HepG2 (cell line): ENCODE data around the gene KCNT2. TPM values are rescaled to one million over a fixed set of nuclear protein-coding genes. Genes with fewer than 3 reads are reported as not detected.

ENCODE experiments used
- CAMTA2 ChIP-seq: sonication (generic); formaldehyde crosslinking; IDR thresholded peaks from 2 replicates; pipeline ENCODE4 v1.4.0; 2020; ENCODE audit warnings: mild to moderate bottlenecking, missing genetic modification reagents, borderline replicate concordance
- FOXJ3 ChIP-seq: sonication (generic); formaldehyde crosslinking; IDR thresholded peaks from 2 replicates; pipeline ENCODE4 v1.4.0; 2020; ENCODE audit warnings: missing genetic modification reagents, mild to moderate bottlenecking, borderline replicate concordance
- KLF13 ChIP-seq: sonication (generic); formaldehyde crosslinking; IDR thresholded peaks from 2 replicates; pipeline ENCODE4 v1.4.0; 2020; ENCODE audit warnings: mild to moderate bottlenecking, missing genetic modification reagents
- POLR2AphosphoS5 ChIP-seq: IDR thresholded peaks from 2 replicates; pipeline ENCODE4 v1.6.1; 2012; ENCODE audit warnings: low read depth, low read length
- PRDM10 ChIP-seq: sonication (generic); formaldehyde crosslinking; IDR thresholded peaks from 2 replicates; pipeline ENCODE4 v1.4.0; 2020; ENCODE audit warnings: low read depth, missing genetic modification reagents
- polyA plus RNA-seq, 8 experiments: library from polyadenylated mRNA; depleted of rRNA in 3 of 8; stranded (reverse) in 7 of 8; unstranded in 1 of 8; fragments of >200 nt; fragmentation: Illumina TruSeq in 4 of 8; extraction: Trizol in 4 of 8; gene quantifications; 2 replicates each; pipeline versions ENCODE4 v1.2.1 to v1.2.3, GENCODE V29; 2011 to 2016; ENCODE audit warnings: low read depth in 4 of 8, missing spikeins in 1 of 8, mixed read lengths in 1 of 8; ENCODE audit not compliant: insufficient read depth in 1 of 8
- total RNA-seq, 5 experiments: library from RNA; depleted of rRNA; stranded (reverse); fragments of >200 nt; fragmentation: Illumina TruSeq; extraction: Trizol; gene quantifications; 2 replicates each; pipeline ENCODE4 v1.2.3, GENCODE V29; 2016; ENCODE audit warnings: low read depth in 1 of 5
- TF ChIP-seq, protein P1 (sequence below): sonication (generic); formaldehyde crosslinking; IDR thresholded peaks from 2 replicates; pipeline ENCODE4 v1.5.1; 2020; ENCODE audit warnings: mild to moderate bottlenecking, missing genetic modification reagents, moderate library complexity

Gene KCNT2
- total and polyA plus RNA-seq, 2 of the 13 experiments (the other 11 are each of a cell fraction or from before 2014, with no cell fraction given): not detected

DNA sequence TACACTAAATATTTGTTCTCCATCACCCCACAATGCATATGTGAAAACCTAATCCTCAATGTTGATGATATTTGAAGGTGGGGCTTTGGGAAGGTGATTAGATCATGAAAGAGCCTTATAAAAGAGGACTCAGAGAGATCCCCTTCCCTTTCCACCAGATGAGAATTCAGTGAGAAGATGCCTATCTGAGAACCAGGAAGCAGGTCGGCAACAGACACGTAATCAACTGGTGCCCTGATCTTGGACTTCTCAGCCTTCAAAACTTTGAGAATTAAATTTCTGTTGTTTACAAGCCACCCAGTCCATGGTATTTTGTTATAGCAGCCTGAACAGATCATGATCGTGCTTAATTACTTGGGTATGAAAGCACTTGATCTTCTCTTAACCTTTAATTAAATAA, 329.4 kb downstream of the KCNT2 start (continued):
- no peak for TF ChIP-seq PRDM10 (CRISPR knock-in tag)
- no peak for TF ChIP-seq KLF13 (CRISPR knock-in tag)
- TF ChIP-seq CAMTA2 (CRISPR knock-in tag): no peak
- TF ChIP-seq FOXJ3 (CRISPR knock-in tag): no peak
- TF ChIP-seq, protein P1, sequence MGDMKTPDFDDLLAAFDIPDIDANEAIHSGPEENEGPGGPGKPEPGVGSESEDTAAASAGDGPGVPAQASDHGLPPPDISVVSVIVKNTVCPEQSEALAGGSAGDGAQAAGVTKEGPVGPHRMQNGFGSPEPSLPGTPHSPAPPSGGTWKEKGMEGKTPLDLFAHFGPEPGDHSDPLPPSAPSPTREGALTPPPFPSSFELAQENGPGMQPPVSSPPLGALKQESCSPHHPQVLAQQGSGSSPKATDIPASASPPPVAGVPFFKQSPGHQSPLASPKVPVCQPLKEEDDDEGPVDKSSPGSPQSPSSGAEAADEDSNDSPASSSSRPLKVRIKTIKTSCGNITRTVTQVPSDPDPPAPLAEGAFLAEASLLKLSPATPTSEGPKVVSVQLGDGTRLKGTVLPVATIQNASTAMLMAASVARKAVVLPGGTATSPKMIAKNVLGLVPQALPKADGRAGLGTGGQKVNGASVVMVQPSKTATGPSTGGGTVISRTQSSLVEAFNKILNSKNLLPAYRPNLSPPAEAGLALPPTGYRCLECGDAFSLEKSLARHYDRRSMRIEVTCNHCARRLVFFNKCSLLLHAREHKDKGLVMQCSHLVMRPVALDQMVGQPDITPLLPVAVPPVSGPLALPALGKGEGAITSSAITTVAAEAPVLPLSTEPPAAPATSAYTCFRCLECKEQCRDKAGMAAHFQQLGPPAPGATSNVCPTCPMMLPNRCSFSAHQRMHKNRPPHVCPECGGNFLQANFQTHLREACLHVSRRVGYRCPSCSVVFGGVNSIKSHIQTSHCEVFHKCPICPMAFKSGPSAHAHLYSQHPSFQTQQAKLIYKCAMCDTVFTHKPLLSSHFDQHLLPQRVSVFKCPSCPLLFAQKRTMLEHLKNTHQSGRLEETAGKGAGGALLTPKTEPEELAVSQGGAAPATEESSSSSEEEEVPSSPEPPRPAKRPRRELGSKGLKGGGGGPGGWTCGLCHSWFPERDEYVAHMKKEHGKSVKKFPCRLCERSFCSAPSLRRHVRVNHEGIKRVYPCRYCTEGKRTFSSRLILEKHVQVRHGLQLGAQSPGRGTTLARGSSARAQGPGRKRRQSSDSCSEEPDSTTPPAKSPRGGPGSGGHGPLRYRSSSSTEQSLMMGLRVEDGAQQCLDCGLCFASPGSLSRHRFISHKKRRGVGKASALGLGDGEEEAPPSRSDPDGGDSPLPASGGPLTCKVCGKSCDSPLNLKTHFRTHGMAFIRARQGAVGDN (CRISPR knock-in tag): no peak
- no peak for TF ChIP-seq POLR2AphosphoS5
